ENCODE data around the gene KIF3C. TPM values are rescaled to one million over a fixed set of nuclear protein-coding genes. Genes with fewer than 3 reads are reported as not detected.
"Not testable (repeated sequence)": the region's sequence is repeated elsewhere in the genome, so short reads cannot be mapped to it uniquely, and the experiment has no call there.

Gene KIF3C
- total RNA-seq, 1 donor from 2014 or later = 6.0 TPM

DNA sequence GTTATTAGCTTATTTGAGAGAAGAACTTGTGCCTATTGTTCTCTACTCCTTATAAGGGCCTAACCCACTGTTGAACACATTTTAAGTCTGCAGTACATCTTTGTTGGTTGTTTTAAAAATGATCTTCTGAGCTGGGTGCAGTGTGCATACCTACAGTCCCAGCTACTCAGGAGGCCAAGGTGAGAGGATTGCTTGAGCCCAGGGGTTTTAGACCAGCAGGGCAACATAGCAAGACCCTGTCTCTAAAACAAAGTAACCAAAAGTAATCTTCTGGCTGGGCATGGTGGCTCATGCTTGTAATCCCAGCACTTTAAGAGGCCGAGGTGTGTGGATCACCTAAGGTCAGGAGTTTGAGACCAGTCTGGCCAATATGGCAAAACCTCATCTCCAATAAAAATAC is 25.8 kb upstream of the KIF3C start:
- ATAC-seq (no peak), DNase-seq (no peak)
- peaks cover 38% of the 10 kb centered on the region for H3K4me1 ChIP-seq
- intact Hi-C loops (cut with DNase I) = no loop called here
- peak overlapping the region; percentile 18 for H3K27ac ChIP-seq
- no peaks in the 10 kb centered on the region for H3K27me3 ChIP-seq (ENCODE audit: low read depth)
- TF ChIP-seq, protein P1, sequence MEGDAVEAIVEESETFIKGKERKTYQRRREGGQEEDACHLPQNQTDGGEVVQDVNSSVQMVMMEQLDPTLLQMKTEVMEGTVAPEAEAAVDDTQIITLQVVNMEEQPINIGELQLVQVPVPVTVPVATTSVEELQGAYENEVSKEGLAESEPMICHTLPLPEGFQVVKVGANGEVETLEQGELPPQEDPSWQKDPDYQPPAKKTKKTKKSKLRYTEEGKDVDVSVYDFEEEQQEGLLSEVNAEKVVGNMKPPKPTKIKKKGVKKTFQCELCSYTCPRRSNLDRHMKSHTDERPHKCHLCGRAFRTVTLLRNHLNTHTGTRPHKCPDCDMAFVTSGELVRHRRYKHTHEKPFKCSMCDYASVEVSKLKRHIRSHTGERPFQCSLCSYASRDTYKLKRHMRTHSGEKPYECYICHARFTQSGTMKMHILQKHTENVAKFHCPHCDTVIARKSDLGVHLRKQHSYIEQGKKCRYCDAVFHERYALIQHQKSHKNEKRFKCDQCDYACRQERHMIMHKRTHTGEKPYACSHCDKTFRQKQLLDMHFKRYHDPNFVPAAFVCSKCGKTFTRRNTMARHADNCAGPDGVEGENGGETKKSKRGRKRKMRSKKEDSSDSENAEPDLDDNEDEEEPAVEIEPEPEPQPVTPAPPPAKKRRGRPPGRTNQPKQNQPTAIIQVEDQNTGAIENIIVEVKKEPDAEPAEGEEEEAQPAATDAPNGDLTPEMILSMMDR (IDR thresholded peaks at IDR 0.05) = no peak
- no peaks in the 10 kb centered on the region for H3K9me3 ChIP-seq
- no peaks in the 10 kb centered on the region for H3K36me3 ChIP-seq
- no peak overlapping the region for H3K4me3 ChIP-seq

DNA sequence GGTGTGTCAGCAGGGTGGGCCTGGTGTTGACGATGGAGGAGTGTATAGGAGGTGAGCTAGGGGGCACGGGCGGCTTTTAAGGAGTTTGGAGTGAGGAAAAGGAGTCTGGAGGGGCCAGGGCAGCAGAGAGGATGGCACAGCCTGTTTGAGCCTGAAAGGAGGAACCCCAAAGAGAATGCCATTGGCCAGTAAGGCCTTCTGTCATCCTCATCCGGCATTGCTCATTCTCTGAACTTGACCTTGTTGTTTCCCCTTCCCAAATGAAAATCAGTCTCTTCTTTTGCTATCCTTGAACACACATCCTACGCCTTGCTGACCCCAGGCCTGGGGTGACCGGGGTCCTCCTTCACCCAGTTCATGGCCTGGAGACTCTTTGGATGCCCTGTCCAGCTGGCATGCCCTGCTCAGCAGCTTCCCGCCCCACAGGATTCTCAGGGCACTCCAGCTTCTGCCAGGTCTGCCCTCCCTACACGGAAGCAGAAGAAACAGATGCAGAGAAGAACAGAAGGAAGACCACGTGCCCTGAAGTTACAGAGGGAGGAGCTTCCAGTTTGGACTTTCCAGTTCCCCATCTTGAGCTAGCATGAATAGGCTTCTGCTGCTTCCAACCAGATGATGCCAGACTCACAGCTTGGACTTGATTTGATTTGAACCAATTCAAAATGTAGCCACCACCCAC is 20.5 kb upstream of the KIF3C start:
- DNase-seq = peak; percentile 62
- Histone ChIP-seq H3K4me3 (no peak overlapping the region), H3K9me3 (no peaks in the 10 kb centered on the region), H3K4me1 (peaks cover 36% of the 10 kb centered on the region), H3K27ac (peak overlapping the region; percentile 75), H3K36me3 (no peaks in the 10 kb centered on the region), H3K27me3 (ENCODE audit: low read depth) (no peaks in the 10 kb centered on the region)
- TF ChIP-seq, protein P1 (IDR thresholded peaks at IDR 0.05) = no peak
- peak; percentile 58 to 73 for ATAC-seq
- intact Hi-C loops (cut with DNase I) = no loop called here

DNA sequence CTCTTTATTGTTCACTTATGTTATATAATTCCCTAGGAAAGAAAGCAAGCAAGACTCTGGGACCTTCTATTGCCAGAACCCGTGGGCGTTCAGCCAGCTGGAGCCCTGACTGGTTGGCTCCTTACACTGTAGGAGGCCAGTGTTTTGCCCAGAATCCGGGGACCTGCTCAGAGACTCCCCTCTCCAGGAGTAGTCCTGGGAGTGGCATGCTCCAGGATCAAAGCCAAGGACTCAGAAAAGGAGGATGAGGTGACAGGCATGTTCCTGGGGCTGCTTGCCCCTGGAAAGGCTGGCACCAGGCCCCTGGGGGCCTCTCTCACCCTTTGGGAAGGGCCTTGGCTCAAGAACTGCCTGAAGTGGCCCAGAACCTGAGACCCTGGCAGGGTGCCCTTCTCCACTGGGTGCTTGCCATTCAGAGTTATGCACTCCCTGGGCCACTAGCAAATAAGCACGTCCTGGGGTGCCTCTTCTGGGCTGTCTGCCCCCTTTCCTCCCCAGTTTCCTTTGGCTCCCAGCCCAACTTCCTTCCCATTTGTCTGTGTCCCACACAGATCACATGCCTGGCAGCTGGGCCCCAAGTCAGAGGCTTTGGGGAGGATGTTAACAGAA is 19.6 kb upstream of the KIF3C start:
- Histone ChIP-seq H3K27me3 (ENCODE audit: low read depth) (no peaks in the 10 kb centered on the region), H3K4me1 (peaks cover 36% of the 10 kb centered on the region), H3K36me3 (no peaks in the 10 kb centered on the region), H3K9me3 (no peaks in the 10 kb centered on the region), H3K27ac (peak overlapping the region; percentile 75), H3K4me3 (no peak overlapping the region)
- intact Hi-C loops (cut with DNase I) = no loop called here
- TF ChIP-seq, protein P1 (IDR thresholded peaks at IDR 0.05) = no peak
- ATAC-seq (peak; percentile 82 to 84), DNase-seq (peak; percentile 85)

DNA sequence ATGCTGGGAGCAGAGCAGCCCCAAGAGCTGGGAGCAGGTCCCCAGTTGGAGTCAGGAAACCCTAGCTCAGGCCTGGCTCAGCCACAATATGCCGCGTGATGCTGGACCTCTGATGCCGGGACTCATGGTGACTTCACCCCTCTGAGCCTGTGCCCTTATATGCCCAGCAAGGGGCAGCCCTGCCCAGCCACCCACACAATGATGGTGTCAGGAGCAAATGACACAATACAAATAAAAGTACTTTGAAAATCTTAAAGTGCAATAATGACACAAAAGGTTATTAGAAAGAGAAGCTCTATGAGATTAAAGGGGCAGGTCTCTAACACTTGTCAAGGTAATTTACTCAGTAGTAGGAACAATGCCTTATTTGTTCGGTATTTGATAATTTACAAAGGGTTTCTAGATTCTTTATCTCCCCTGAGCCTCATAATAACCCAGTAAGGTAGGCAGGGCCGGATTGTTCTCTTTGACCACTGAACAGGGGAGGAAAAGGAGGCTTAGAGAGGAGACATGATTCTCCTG is 18.3 kb upstream of the KIF3C start:
- no peaks in the 10 kb centered on the region for H3K9me3 ChIP-seq
- H3K4me1 ChIP-seq = peaks cover 36% of the 10 kb centered on the region
- H3K27ac ChIP-seq = no peak overlapping the region
- H3K36me3 ChIP-seq = no peaks in the 10 kb centered on the region
- no peak overlapping the region for H3K4me3 ChIP-seq
- ATAC-seq = peak; percentile 50 to 75
- intact Hi-C loops (cut with DNase I) = no loop called here
- DNase-seq = peak; percentile 80
- TF ChIP-seq, protein P1 (IDR thresholded peaks at IDR 0.05) = no peak
- no peaks in the 10 kb centered on the region for H3K27me3 ChIP-seq (ENCODE audit: low read depth)

DNA sequence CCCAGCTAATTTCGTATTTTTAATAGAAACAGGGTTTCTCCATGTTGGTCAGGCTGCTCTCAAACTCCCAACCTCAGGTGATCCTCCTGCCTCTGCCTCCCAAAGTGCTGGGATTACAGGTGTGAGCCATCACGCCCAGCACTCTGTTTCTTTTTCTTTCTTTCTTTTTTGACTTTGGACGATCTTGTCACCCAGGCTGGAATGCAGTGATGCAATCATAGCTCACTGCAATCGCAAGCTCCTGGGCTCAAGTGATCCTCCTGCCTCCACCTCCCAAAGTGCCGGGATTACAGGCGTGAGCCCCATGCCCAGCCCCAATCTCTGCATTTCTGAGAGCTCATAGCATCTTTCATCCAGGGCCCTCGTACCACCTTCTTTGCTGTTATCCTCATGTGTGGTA is 17.1 kb upstream of the KIF3C start:
- H3K9me3 ChIP-seq; H3K27me3 ChIP-seq (ENCODE audit: low read depth); H3K4me3 ChIP-seq; H3K27ac ChIP-seq; H3K36me3 ChIP-seq; DNase-seq; intact Hi-C loops (cut with DNase I); ATAC-seq: not testable (repeated sequence)
- H3K4me1 ChIP-seq = peaks cover 36% of the 10 kb centered on the region

DNA sequence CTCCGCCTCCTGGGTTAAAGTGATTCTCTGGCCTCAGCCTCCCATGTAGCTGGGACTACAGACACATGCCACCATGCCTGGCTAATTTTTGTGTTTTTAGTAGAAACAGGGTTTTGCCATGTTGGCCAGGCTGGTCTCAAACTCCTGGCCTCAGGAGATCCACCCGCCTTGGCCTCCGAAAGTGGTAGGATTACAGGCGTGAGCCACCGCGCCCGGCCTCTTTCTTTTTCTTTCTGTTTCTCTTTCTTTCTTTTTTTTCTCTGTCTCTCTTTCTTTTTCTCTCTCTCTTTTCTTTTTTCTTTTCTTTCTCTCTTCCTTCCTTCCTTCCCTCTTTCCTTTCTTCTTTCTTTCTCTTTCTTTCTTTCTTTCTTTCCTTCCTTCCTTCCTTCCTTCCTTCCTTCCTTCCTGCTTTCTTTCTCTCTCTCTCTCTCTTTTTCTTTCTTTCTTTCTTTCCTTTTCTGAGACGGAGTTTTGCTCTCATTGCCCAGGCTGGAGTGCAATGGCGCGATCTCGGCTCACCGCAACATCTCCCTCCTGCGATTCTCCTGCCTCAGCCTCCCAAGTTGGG is 16.6 kb upstream of the KIF3C start:
- H3K36me3 ChIP-seq; H3K9me3 ChIP-seq; ATAC-seq; DNase-seq; H3K27ac ChIP-seq; H3K27me3 ChIP-seq (ENCODE audit: low read depth); intact Hi-C loops (cut with DNase I); H3K4me3 ChIP-seq: not testable (repeated sequence)
- H3K4me1 ChIP-seq = peaks cover 36% of the 10 kb centered on the region
